HEK293 (cell line): ENCODE measurements around the gene ATP5F1B.

Experiments used
- FEZF1 ChIP-seq: fragments of 450-650 bp; formaldehyde crosslinking; IDR thresholded peaks from 2 replicates; pipeline ENCODE4 v1.5.1; 2016; ENCODE audit warnings: missing biosample characterization, missing genetic modification characterization
- GLI2 ChIP-seq: fragments of 450-650 bp; formaldehyde crosslinking; IDR thresholded peaks from 2 replicates; pipeline ENCODE4; 2017; ENCODE audit warnings: missing biosample characterization, missing genetic modification characterization, low read depth, borderline replicate concordance
- GLIS2 ChIP-seq: fragments of 450-650 bp; formaldehyde crosslinking; IDR thresholded peaks from 2 replicates; pipeline ENCODE4 v1.5.1; 2016; ENCODE audit warnings: missing biosample characterization, missing genetic modification characterization
- IKZF3 ChIP-seq: fragments of 450-650 bp; IDR thresholded peaks from 2 replicates; pipeline ENCODE4 v1.5.0; 2018; ENCODE audit warnings: missing biosample characterization, mild to moderate bottlenecking, missing genetic modification characterization, moderate library complexity
- KLF1 ChIP-seq: fragments of 450-650 bp; formaldehyde crosslinking; IDR thresholded peaks from 2 replicates; pipeline ENCODE4 v1.5.1; 2016; ENCODE audit warnings: missing biosample characterization, missing genetic modification characterization
- KLF16 ChIP-seq: fragments of 450-650 bp; formaldehyde crosslinking; IDR thresholded peaks from 2 replicates; pipeline ENCODE4 v1.5.1; 2017; ENCODE audit warnings: missing biosample characterization, missing genetic modification characterization
- KLF7 ChIP-seq: fragments of 450-650 bp; formaldehyde crosslinking; IDR thresholded peaks from 2 replicates; pipeline ENCODE4 v1.5.1; 2016; ENCODE audit warnings: missing biosample characterization, missing genetic modification characterization, borderline replicate concordance
- KLF8 ChIP-seq: fragments of 450-650 bp; formaldehyde crosslinking; IDR thresholded peaks from 2 replicates; pipeline ENCODE4 v1.5.1; 2016; ENCODE audit warnings: missing biosample characterization, missing genetic modification characterization
- KLF9 ChIP-seq: fragments of 450-650 bp; formaldehyde crosslinking; IDR thresholded peaks from 2 replicates; pipeline ENCODE4 v1.5.1; 2016; ENCODE audit warnings: missing biosample characterization, missing genetic modification characterization, low read depth
- OSR2 ChIP-seq: fragments of 450-650 bp; formaldehyde crosslinking; IDR thresholded peaks from 2 replicates; pipeline ENCODE4 v1.5.1; 2016; ENCODE audit warnings: missing biosample characterization, missing genetic modification characterization
- SP7 ChIP-seq: fragments of 450-650 bp; formaldehyde crosslinking; IDR thresholded peaks from 2 replicates; pipeline ENCODE4 v1.5.1; 2016; ENCODE audit warnings: missing biosample characterization, missing genetic modification characterization
- TRIM28 ChIP-seq: IDR thresholded peaks from 2 replicates; pipeline ENCODE4 v1.6.1; 2011; ENCODE audit warnings: low read length, control low read depth, borderline replicate concordance
- YY2 ChIP-seq: fragments of 450-650 bp; formaldehyde crosslinking; IDR thresholded peaks from 2 replicates; pipeline ENCODE4 v1.5.1; 2016; ENCODE audit warnings: missing biosample characterization, missing genetic modification characterization
- ZBTB20 ChIP-seq: fragments of 450-650 bp; formaldehyde crosslinking; IDR thresholded peaks from 2 replicates; pipeline ENCODE4 v1.5.1; 2016; ENCODE audit warnings: missing biosample characterization, missing genetic modification characterization
- ZBTB7A ChIP-seq: fragments of 450-650 bp; formaldehyde crosslinking; IDR thresholded peaks from 2 replicates; pipeline ENCODE4 v1.5.1; 2016; ENCODE audit warnings: low read depth, missing biosample characterization, missing genetic modification characterization
- ZNF10 ChIP-seq: fragments of 450-650 bp; formaldehyde crosslinking; IDR thresholded peaks from 2 replicates; pipeline ENCODE4 v1.5.1; 2017; ENCODE audit warnings: missing biosample characterization, missing genetic modification characterization
- ZNF112 ChIP-seq: fragments of 450-650 bp; formaldehyde crosslinking; IDR thresholded peaks from 2 replicates; pipeline ENCODE4 v1.5.0; 2017; ENCODE audit warnings: missing biosample characterization, missing genetic modification characterization
- ZNF19 ChIP-seq: fragments of 450-650 bp; formaldehyde crosslinking; IDR thresholded peaks from 2 replicates; pipeline ENCODE4; 2016; ENCODE audit warnings: missing biosample characterization, missing genetic modification characterization, low read depth
- ZNF239 ChIP-seq: fragments of 450-650 bp; formaldehyde crosslinking; IDR thresholded peaks from 2 replicates; pipeline ENCODE4 v1.5.1; 2016; ENCODE audit warnings: missing biosample characterization, missing genetic modification characterization
- ZNF266 ChIP-seq: fragments of 450-650 bp; formaldehyde crosslinking; IDR thresholded peaks from 2 replicates; pipeline ENCODE4 v1.5.1; 2016; ENCODE audit warnings: missing biosample characterization, missing genetic modification characterization, low read depth
- ZNF335 ChIP-seq: fragments of 450-650 bp; formaldehyde crosslinking; conservative IDR thresholded peaks from 2 replicates; pipeline ENCODE4 v1.5.1; 2016; ENCODE audit warnings: missing biosample characterization, missing genetic modification characterization
- ZNF341 ChIP-seq: fragments of 450-650 bp; formaldehyde crosslinking; IDR thresholded peaks from 2 replicates; pipeline ENCODE4; 2016; ENCODE audit warnings: low read depth, missing biosample characterization, missing genetic modification characterization
- ZNF423 ChIP-seq: fragments of 450-650 bp; formaldehyde crosslinking; IDR thresholded peaks from 2 replicates; pipeline ENCODE4 v1.5.1; 2016; ENCODE audit warnings: missing biosample characterization, missing genetic modification characterization
- ZNF501 ChIP-seq: fragments of 450-650 bp; formaldehyde crosslinking; IDR thresholded peaks from 2 replicates; pipeline ENCODE4 v1.5.1; 2016; ENCODE audit warnings: missing biosample characterization, missing genetic modification characterization
- ZNF549 ChIP-seq: fragments of 450-650 bp; IDR thresholded peaks from 2 replicates; pipeline ENCODE4 v1.5.1; 2018; ENCODE audit warnings: missing biosample characterization, missing genetic modification characterization, mild to moderate bottlenecking, inconsistent platforms, moderate library complexity
- ZNF830 ChIP-seq: fragments of 450-650 bp; IDR thresholded peaks from 2 replicates; pipeline ENCODE4 v1.5.0; 2018; ENCODE audit warnings: missing biosample characterization, missing genetic modification characterization, low read depth, mild to moderate bottlenecking, moderate library complexity
- ZXDB ChIP-seq: fragments of 450-650 bp; formaldehyde crosslinking; IDR thresholded peaks from 2 replicates; pipeline ENCODE4 v1.5.1; 2016; ENCODE audit warnings: missing biosample characterization, missing genetic modification characterization
- TF ChIP-seq, protein P1 (sequence below): fragments of 450-650 bp; formaldehyde crosslinking; IDR thresholded peaks from 2 replicates; pipeline ENCODE4 v1.5.1; 2017; ENCODE audit warnings: missing biosample characterization, missing genetic modification characterization
- TF ChIP-seq, protein P2 (sequence below): sonication (generic); formaldehyde crosslinking; IDR thresholded peaks from 2 replicates; pipeline ENCODE4 v1.8.1; 2022; ENCODE audit warnings: mild to moderate bottlenecking, moderate library complexity, missing genetic modification reagents
- TF ChIP-seq, protein P3 (sequence below): fragments of 450-650 bp; formaldehyde crosslinking; IDR thresholded peaks from 2 replicates; pipeline ENCODE4 v1.5.1; 2016; ENCODE audit warnings: missing biosample characterization, missing genetic modification characterization, borderline replicate concordance
- TF ChIP-seq, protein P4 (sequence below): fragments of 450-650 bp; formaldehyde crosslinking; IDR thresholded peaks from 2 replicates; pipeline ENCODE4 v1.5.1; 2016; ENCODE audit warnings: missing biosample characterization, missing genetic modification characterization, borderline replicate concordance
- TF ChIP-seq, protein P5 (sequence below): fragments of 450-650 bp; formaldehyde crosslinking; IDR thresholded peaks from 2 replicates; pipeline ENCODE4 v1.5.1; 2016; ENCODE audit warnings: missing biosample characterization, missing genetic modification characterization

ATP5F1B gene

GRCh38 chr12:56635806-56636674 lies 9.7 kb downstream of the ATP5F1B start (continued):
- peak; percentile 65 for TF ChIP-seq ZNF501 (tag by site-specific recombination)
- no peak for TF ChIP-seq ZNF10 (tag by site-specific recombination)
- peak; percentile 98 for TF ChIP-seq ZBTB20 (tag by site-specific recombination)
- TF ChIP-seq ZNF549 (tag by site-specific recombination) = no peak
- TF ChIP-seq GLI2 = no peak
- peak; percentile 58; the same call in 1 of the 2 replicates for TF ChIP-seq SP7
- peak; percentile 85 for TF ChIP-seq KLF8 (tag by site-specific recombination)
- peak; percentile 71 for TF ChIP-seq KLF9 (tag by site-specific recombination)
- no peak for TF ChIP-seq ZNF830 (tag by site-specific recombination)
- TF ChIP-seq, protein P1, sequence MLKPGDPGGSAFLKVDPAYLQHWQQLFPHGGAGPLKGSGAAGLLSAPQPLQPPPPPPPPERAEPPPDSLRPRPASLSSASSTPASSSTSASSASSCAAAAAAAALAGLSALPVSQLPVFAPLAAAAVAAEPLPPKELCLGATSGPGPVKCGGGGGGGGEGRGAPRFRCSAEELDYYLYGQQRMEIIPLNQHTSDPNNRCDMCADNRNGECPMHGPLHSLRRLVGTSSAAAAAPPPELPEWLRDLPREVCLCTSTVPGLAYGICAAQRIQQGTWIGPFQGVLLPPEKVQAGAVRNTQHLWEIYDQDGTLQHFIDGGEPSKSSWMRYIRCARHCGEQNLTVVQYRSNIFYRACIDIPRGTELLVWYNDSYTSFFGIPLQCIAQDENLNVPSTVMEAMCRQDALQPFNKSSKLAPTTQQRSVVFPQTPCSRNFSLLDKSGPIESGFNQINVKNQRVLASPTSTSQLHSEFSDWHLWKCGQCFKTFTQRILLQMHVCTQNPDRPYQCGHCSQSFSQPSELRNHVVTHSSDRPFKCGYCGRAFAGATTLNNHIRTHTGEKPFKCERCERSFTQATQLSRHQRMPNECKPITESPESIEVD = no peak
- no peak for TF ChIP-seq ZNF19 (tag by site-specific recombination)
- TF ChIP-seq KLF1 (tag by site-specific recombination) = peak; percentile 71
- TF ChIP-seq OSR2 (tag by site-specific recombination) = peak; percentile 60
- TF ChIP-seq ZNF239 (tag by site-specific recombination) = no peak
- no peak for TF ChIP-seq IKZF3 (tag by site-specific recombination)
- TF ChIP-seq, protein P2, sequence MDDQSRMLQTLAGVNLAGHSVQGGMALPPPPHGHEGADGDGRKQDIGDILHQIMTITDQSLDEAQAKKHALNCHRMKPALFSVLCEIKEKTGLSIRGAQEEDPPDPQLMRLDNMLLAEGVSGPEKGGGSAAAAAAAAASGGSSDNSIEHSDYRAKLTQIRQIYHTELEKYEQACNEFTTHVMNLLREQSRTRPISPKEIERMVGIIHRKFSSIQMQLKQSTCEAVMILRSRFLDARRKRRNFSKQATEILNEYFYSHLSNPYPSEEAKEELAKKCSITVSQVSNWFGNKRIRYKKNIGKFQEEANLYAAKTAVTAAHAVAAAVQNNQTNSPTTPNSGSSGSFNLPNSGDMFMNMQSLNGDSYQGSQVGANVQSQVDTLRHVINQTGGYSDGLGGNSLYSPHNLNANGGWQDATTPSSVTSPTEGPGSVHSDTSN (CRISPR knock-in tag) = no peak
- TF ChIP-seq, protein P3, sequence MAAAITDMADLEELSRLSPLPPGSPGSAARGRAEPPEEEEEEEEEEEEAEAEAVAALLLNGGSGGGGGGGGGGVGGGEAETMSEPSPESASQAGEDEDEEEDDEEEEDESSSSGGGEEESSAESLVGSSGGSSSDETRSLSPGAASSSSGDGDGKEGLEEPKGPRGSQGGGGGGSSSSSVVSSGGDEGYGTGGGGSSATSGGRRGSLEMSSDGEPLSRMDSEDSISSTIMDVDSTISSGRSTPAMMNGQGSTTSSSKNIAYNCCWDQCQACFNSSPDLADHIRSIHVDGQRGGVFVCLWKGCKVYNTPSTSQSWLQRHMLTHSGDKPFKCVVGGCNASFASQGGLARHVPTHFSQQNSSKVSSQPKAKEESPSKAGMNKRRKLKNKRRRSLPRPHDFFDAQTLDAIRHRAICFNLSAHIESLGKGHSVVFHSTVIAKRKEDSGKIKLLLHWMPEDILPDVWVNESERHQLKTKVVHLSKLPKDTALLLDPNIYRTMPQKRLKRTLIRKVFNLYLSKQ (tag by site-specific recombination) = 0 out of 2 replicates have a peak, but pooled peaks have one; percentile 21
- TF ChIP-seq ZNF423 = 0 out of 2 replicates have a peak, but pooled peaks have one; percentile 22
- TF ChIP-seq ZXDB = 0 out of 2 replicates have a peak, but pooled peaks have one; percentile 18
- peak; percentile 96 for TF ChIP-seq ZNF341 (tag by site-specific recombination)
- TF ChIP-seq ZNF112 = no peak
- peak; percentile 96 for TF ChIP-seq GLIS2
- TF ChIP-seq KLF16 (tag by site-specific recombination) = 0 out of 2 replicates have a peak, but pooled peaks have one; percentile 49
- TF ChIP-seq, protein P4, sequence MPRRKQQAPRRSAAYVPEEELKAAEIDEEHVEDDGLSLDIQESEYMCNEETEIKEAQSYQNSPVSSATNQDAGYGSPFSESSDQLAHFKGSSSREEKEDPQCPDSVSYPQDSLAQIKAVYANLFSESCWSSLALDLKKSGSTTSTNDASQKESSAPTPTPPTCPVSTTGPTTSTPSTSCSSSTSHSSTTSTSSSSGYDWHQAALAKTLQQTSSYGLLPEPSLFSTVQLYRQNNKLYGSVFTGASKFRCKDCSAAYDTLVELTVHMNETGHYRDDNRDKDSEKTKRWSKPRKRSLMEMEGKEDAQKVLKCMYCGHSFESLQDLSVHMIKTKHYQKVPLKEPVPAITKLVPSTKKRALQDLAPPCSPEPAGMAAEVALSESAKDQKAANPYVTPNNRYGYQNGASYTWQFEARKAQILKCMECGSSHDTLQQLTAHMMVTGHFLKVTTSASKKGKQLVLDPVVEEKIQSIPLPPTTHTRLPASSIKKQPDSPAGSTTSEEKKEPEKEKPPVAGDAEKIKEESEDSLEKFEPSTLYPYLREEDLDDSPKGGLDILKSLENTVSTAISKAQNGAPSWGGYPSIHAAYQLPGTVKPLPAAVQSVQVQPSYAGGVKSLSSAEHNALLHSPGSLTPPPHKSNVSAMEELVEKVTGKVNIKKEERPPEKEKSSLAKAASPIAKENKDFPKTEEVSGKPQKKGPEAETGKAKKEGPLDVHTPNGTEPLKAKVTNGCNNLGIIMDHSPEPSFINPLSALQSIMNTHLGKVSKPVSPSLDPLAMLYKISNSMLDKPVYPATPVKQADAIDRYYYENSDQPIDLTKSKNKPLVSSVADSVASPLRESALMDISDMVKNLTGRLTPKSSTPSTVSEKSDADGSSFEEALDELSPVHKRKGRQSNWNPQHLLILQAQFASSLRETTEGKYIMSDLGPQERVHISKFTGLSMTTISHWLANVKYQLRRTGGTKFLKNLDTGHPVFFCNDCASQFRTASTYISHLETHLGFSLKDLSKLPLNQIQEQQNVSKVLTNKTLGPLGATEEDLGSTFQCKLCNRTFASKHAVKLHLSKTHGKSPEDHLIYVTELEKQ (tag by site-specific recombination) = no peak
- peak; percentile 69 for TF ChIP-seq YY2
- peak; percentile 81 for TF ChIP-seq ZNF335 (tag by site-specific recombination)
- 0 out of 2 replicates have a peak, but pooled peaks have one; percentile 2 for TF ChIP-seq TRIM28
- TF ChIP-seq, protein P5, sequence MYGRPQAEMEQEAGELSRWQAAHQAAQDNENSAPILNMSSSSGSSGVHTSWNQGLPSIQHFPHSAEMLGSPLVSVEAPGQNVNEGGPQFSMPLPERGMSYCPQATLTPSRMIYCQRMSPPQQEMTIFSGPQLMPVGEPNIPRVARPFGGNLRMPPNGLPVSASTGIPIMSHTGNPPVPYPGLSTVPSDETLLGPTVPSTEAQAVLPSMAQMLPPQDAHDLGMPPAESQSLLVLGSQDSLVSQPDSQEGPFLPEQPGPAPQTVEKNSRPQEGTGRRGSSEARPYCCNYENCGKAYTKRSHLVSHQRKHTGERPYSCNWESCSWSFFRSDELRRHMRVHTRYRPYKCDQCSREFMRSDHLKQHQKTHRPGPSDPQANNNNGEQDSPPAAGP (tag by site-specific recombination) = peak; percentile 50; the same call in 1 of the 2 replicates
- TF ChIP-seq ZBTB7A (tag by site-specific recombination) = peak; percentile 38; the same call in 1 of the 2 replicates
- TF ChIP-seq KLF7 (tag by site-specific recombination) = peak; percentile 76; the same call in 1 of the 2 replicates
- no peak for TF ChIP-seq ZNF266 (tag by site-specific recombination)
- peak; percentile 93 for TF ChIP-seq FEZF1
